Neuron (in vitro differentiated cells): ENCODE data around the gene HDHD5.
A peak's percentile ranks its signal among the peaks of the same experiment; 100 is the strongest.

Source experiments
- H2AFZ ChIP-seq: one replicate; pipeline ENCODE4 v1.6.1; 2013; ENCODE audit warnings: low read depth, mild to moderate bottlenecking, inconsistent platforms, low read length, moderate library complexity
- H3K27me3 ChIP-seq: one replicate; pipeline ENCODE4 v1.6.1; 2013; ENCODE audit warnings: low read length; ENCODE audit not compliant: insufficient read depth
- H3K36me3 ChIP-seq: one replicate; pipeline ENCODE4 v1.6.1; 2013; ENCODE audit warnings: low read length; ENCODE audit not compliant: insufficient read depth
- H3K4me1 ChIP-seq: one replicate; pipeline ENCODE4 v1.6.1; 2013; ENCODE audit warnings: low read length; ENCODE audit not compliant: insufficient read depth
- H3K4me3 ChIP-seq: 2 replicates; pipeline ENCODE4 v1.5.1; 2013; ENCODE audit warnings: mild to moderate bottlenecking, low read length, moderate library complexity
- H3K9me3 ChIP-seq: one replicate; pipeline ENCODE4 v1.6.1; 2013; ENCODE audit warnings: low read length

The HDHD5 gene

DNA sequence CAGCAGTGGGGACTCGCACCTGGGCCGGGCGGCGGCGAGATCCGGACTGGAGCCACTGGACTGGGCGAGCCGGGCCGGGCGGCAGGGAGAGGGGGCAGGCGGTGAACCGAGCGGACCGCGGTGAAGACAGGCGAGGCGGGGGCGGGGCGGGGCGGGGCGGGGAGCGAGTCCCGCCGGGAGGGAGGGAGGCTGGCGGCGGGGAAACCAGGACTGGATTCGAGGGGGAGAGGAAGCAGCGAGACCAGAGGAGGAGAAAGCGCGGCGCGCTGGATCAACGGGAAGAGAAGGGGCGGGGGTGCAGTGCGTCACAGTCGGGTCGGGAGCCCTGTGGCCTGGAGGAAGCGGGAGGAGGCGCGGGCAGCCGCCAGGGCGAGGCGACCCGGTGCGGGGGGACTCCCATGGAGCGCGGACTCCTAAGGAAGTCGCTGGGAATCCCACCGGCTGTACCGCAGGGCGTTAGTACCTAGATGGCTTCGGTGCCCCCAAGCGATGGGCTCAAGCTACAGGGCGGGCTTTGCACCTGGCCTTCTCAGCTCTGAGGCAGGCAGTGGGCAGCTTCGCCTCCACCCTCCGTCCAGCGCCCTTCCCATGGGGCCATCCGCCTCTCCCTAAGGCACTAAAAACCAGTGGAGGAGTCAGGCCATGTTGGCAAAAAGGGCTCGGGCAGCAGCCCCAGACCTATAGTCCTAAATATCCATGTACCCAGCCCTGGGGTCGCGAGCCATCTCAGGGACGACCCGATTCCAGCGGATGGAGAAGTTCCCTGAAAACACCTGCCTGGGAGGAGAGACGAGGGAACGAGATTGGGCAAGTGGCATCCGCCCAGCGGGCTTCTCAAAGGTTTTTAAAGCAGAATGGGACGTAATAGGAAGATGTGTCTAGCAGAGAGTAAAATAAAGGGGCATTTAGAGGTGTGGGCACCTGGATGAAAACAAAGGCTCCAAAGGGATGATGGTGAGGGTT is 37.6 kb downstream of the HDHD5 start, which contains the start of gene TMEM121B:
Gene TMEM121B, minus strand, starts transcription at position 128 of the 963 bp plus-strand sequence. CDS start 233 bp downstream, outside the sequence.
- Histone ChIP-seq H3K9me3 (peaks cover 2% of the 10 kb centered on the region), H3K36me3 (no peaks in the 10 kb centered on the region), H3K4me1 (peaks cover 36% of the 10 kb centered on the region), H3K27me3 (no peaks in the 10 kb centered on the region), H2AFZ (peak within 1 kb of the TSS; percentile 78), H3K4me3 (peak within 1 kb of the TSS; percentile 47)

- Histone ChIP-seq H2AFZ (peak overlapping the region; percentile 78), H3K27me3 (no peaks in the 10 kb centered on the region), H3K9me3 (peaks cover 2% of the 10 kb centered on the region), H3K4me3 (peak overlapping the region; percentile 47), H3K4me1 (peaks cover 38% of the 10 kb centered on the region), H3K36me3 (no peaks in the 10 kb centered on the region)
These were observed 38.3 kb downstream of the HDHD5 start for GRCh38 chr22:17120711-17121232.

DNA sequence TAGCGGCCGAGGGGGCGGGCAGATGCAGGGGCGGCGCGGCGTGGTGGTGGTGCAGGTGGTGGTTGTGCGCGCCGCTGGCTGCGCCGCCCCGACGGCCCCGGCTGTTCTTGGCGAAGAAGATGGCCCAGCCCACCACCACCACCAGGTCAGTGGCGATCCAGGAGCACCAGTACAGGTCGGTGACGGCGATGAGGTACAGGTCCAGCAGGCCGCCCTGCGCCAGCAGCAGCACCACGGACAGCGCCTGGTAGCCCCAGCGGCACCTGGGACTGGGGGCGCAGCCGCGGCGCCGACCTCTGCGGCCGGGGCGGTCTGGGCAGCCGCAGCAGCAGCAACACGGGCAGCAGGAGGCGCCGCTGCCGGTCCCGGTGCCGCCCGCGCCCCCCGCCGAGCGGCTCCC is 38.8 kb downstream of the HDHD5 start:
- Histone ChIP-seq H3K9me3 (peaks cover 2% of the 10 kb centered on the region), H3K36me3 (no peaks in the 10 kb centered on the region), H2AFZ (no peak overlapping the region), H3K27me3 (no peaks in the 10 kb centered on the region), H3K4me1 (peaks cover 38% of the 10 kb centered on the region), H3K4me3 (peak overlapping the region; percentile 47)

DNA sequence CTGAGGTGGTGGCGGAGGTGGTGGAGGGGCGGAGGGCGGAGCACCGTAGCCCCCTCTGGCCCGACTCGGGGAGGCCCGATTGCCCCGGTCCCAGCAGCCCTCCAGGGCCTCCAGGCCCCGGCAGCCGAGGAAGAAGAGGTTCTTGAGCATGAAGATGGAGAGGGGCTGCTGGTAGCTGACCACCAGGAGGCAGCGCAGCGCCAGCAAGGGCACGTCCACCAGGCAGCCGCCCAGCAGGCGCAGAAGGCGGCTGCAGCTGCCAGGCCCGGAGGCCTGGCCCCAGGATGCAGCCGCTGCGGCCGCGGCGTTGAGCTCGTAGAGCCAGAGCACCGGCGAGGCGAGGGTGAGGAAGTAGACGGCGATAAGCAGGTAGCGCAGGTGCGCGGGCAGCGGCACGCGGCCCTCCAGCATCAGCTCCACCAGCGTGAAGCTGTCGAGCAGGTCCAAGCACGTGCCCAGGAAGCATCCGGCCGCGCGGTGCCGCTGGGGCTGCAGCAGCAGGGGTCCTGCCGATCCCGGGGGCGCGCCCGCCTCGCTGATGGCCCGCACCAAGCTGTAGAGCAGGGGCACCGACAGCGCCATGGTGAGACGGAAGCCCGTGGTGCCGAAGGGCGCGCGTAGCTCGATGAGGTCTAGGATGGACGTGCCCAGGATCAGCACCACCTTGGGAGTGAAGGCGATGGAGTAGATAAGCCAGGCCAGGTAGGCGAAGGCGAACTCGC is 39.4 kb downstream of the HDHD5 start:
- Histone ChIP-seq H3K27me3 (no peaks in the 10 kb centered on the region), H3K9me3 (peaks cover 2% of the 10 kb centered on the region), H3K36me3 (no peaks in the 10 kb centered on the region), H2AFZ (no peak overlapping the region), H3K4me1 (peaks cover 38% of the 10 kb centered on the region), H3K4me3 (no peak overlapping the region)

- no peak overlapping the region for H2AFZ ChIP-seq
- no peaks in the 10 kb centered on the region for H3K27me3 ChIP-seq
- H3K36me3 ChIP-seq = no peaks in the 10 kb centered on the region
- H3K4me1 ChIP-seq = peaks cover 38% of the 10 kb centered on the region
- no peak overlapping the region for H3K4me3 ChIP-seq
- H3K9me3 ChIP-seq = peaks cover 2% of the 10 kb centered on the region
These were observed 40.7 kb downstream of the HDHD5 start for GRCh38 chr22:17118342-17118741.

- no peak overlapping the region for H3K4me3 ChIP-seq
- H3K27me3 ChIP-seq = no peaks in the 10 kb centered on the region
- peaks cover 38% of the 10 kb centered on the region for H3K4me1 ChIP-seq
- H3K36me3 ChIP-seq = no peaks in the 10 kb centered on the region
- peaks cover 2% of the 10 kb centered on the region for H3K9me3 ChIP-seq
- no peak overlapping the region for H2AFZ ChIP-seq
These were observed 41.2 kb downstream of the HDHD5 start for GRCh38 chr22:17117890-17118289.

DNA sequence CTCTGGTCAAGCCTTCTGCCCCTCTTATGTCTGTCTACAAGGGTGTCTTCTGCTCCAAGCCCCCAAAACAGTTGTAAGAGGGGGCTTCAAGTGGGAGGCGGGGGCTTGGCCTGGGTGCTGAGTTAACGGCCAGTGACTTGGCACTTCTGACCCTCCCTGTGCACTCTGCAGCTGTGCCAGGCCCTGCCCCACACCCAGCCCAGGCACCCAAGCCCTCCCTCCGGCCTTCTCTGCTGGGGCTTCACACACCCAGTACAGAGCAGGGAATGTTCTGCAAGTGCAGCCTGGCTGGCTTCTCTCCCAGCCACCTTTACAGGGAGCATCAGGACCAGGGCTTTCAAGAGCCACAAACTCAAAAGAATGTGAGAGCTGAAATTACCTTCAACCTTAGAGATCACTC is 41.7 kb downstream of the HDHD5 start:
- Histone ChIP-seq H3K36me3 (no peaks in the 10 kb centered on the region), H3K4me3 (no peak overlapping the region), H3K27me3 (no peaks in the 10 kb centered on the region)

GRCh38 chr22:17116572-17117330 is 42.3 kb downstream of the HDHD5 start:
- H3K36me3 ChIP-seq = no peaks in the 10 kb centered on the region
- peaks cover 32% of the 10 kb centered on the region for H3K4me1 ChIP-seq
- no peak overlapping the region for H2AFZ ChIP-seq
- H3K27me3 ChIP-seq = no peaks in the 10 kb centered on the region
- H3K4me3 ChIP-seq = no peak overlapping the region
- H3K9me3 ChIP-seq = peaks cover 2% of the 10 kb centered on the region

More for the DNA sequence above, 41.7 kb downstream of the HDHD5 start:
- Histone ChIP-seq H3K4me1 (peaks cover 38% of the 10 kb centered on the region), H2AFZ (no peak overlapping the region), H3K9me3 (peaks cover 2% of the 10 kb centered on the region)

DNA sequence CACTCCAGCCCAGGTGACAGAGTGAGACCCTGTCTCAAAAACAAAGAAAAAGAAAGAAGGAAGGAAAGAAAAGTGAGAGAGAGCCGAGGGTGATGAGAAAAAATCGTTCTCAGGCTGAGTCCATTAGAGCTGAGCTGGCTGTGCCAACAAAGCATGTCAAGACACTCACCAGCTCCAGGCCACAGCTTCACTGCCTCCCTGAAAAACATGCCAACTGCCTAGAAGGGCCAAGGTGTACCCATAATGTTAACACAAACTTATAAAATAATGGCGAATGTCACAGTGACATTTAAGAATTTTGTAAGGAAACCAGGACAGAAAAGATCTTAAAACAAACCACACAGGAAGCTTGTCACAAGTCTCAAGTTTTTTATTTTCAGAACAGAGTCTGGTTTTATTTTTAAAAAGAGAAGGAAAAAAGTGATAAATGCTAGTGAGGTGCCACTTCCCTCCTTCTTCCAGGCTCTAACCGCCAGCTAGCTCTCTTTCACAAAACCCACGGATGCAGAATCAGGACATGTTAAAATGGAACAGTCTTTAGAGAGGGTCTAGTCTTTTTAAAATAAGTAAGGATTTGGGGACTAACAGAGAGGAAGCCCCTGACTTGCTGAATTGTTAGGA is 43.0 kb downstream of the HDHD5 start:
- Histone ChIP-seq H3K9me3 (peaks cover 2% of the 10 kb centered on the region), H3K27me3 (no peaks in the 10 kb centered on the region), H2AFZ (no peak overlapping the region), H3K36me3 (no peaks in the 10 kb centered on the region), H3K4me1 (peaks cover 32% of the 10 kb centered on the region), H3K4me3 (no peak overlapping the region)

- Histone ChIP-seq H2AFZ (no peak overlapping the region), H3K27me3 (no peaks in the 10 kb centered on the region), H3K36me3 (no peaks in the 10 kb centered on the region), H3K4me1 (peaks cover 32% of the 10 kb centered on the region), H3K4me3 (no peak overlapping the region), H3K9me3 (peaks cover 2% of the 10 kb centered on the region)
These were observed 43.8 kb downstream of the HDHD5 start for GRCh38 chr22:17115236-17115635.

DNA sequence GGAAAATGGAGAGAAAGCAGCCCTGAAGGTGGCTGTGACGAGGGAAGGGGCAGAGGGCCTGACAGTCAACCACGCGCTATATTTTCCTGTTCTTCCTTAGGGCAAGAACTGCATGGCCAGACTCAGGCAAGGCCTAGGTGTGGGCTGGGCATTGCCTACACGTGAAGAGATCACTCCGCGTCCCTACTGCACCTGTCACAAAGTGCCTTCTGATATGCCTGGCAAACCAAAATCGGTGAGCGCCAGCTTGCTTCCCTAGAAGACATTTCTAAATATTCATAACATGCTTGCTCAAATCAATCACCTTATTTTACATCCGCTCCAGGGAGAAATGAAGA is 44.2 kb downstream of the HDHD5 start:
- Histone ChIP-seq H3K36me3 (peaks cover 2% of the 10 kb centered on the region), H3K9me3 (peaks cover 2% of the 10 kb centered on the region), H2AFZ (no peak overlapping the region), H3K27me3 (no peaks in the 10 kb centered on the region), H3K4me1 (peaks cover 32% of the 10 kb centered on the region), H3K4me3 (no peak overlapping the region)

DNA sequence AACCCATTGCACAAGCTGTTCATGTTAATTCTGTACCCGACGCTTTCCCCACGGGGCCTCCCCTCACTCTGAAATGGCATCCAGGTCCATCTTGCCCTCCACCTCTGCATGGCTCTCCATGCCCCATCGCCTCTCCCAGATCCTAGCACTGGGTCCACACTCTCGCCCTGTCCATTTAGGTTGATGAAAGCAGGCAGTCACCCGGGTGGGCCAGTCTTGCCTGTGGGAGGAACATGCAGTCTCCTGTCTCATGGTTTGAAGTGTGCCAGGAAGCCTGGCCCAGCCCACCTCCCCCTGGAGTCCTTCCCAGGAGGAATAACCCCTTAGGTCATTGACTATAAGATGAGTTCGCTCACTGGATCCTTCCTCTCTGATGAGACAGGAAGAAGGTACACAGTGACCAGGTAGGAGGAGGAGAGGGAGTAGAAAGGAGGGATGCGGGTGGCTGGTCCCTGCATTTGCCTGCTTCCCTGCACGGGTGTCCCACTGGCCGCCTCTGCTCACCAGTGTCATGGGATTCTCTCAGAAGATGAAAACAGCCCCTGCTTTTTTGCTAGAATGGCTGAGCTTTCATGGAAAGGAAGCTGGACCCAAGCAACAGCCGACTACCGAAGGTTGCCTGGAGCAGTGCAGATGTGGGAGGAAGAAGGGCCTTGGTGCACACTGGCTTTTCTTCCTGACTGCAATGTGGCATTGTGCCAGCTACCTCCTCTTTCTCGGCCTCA is 44.7 kb downstream of the HDHD5 start:
- Histone ChIP-seq H3K36me3 (peaks cover 6% of the 10 kb centered on the region), H3K27me3 (no peaks in the 10 kb centered on the region), H3K9me3 (no peaks in the 10 kb centered on the region), H3K4me1 (peaks cover 30% of the 10 kb centered on the region), H3K4me3 (no peak overlapping the region), H2AFZ (no peak overlapping the region)
